GM12878 (cell line): Measurements from ENCODE around the gene FNDC3A. TPM values are rescaled to one million over a fixed set of nuclear protein-coding genes. Genes with fewer than 3 reads are reported as not detected.

ENCODE experiments used
- ATAC-seq: fragments of 200-7000 bp; cut with Tn5 transposase; 3 replicates; pipeline ENCODE4 v1.9.1; 2020; ENCODE audit warnings: mild to moderate bottlenecking, moderate library complexity
- BruUV-seq: library from RNA; stranded (reverse); fragments of 400-500 nt; replicated peaks from 2 replicates; lab custom pipeline; 2021; lab: Mats Ljungman, UMichigan
- CTCF ChIA-PET: fragments of 300-600 bp; sonication (Branson Sonifier 250); formaldehyde crosslinking; extraction: SDS; loops from one replicate; lab custom pipeline; 2021; ENCODE audit warnings: inconsistent platforms; lab: Yijun Ruan, JAX
- POLR2A ChIA-PET: fragments of 350-600 bp; formaldehyde crosslinking; extraction: SDS; loops from one replicate; lab custom pipeline; 2021; ENCODE audit warnings: inconsistent platforms; lab: Charles Lee
- RAD21 ChIA-PET: fragments of 300-600 bp; sonication (Branson Sonifier 250); formaldehyde crosslinking; loops from one replicate; lab custom pipeline; 2023; ENCODE audit warnings: antibody characterized with exemption; ENCODE audit not compliant: unreplicated experiment; lab: Charles Lee
- SMC1A ChIA-PET: fragments of 300-600 bp; sonication (Branson Sonifier 250); formaldehyde crosslinking; loops from one replicate; lab custom pipeline; 2023; ENCODE audit not compliant: unreplicated experiment, uncharacterized antibody; lab: Charles Lee
- DNase-seq: peaks from one replicate; pipeline ENCODE4 v3.0.0-alpha.2; 2011; ENCODE audit warnings: low read depth, low spot score
- FAIRE-seq: peaks from 3 replicates; lab custom pipeline; 2011; peaks lifted over from hg19 to GRCh38; lab: Jason Lieb, UNC
- H2AFZ ChIP-seq: 2 replicates; pipeline ENCODE4 v1.6.0; 2011; ENCODE audit warnings: low read depth, low read length, control low read depth; ENCODE audit not compliant: control insufficient read depth
- H3K27ac ChIP-seq: 2 replicates; pipeline ENCODE4 v1.5.1; 2011; ENCODE audit warnings: control low read depth; ENCODE audit not compliant: control insufficient read depth, insufficient read depth
- H3K27me3 ChIP-seq, 2 experiments: replicated peaks in 1 of 2; 2 replicates each; pipeline versions ENCODE4 v1.6.0 to v1.6.1; 2011; ENCODE audit warnings: low read length in 1 of 2; ENCODE audit not compliant: control insufficient read depth in 2 of 2, insufficient read depth in 2 of 2
- H3K36me3 ChIP-seq, 2 experiments: 2 replicates each; pipeline ENCODE4 v1.5.1; 2011; ENCODE audit warnings: low read length in 1 of 2; ENCODE audit not compliant: control insufficient read depth in 2 of 2, insufficient read depth in 2 of 2
- H3K4me1 ChIP-seq: 2 replicates; pipeline ENCODE4 v1.6.1; 2011; ENCODE audit warnings: mild to moderate bottlenecking, low read length, moderate library complexity, mixed read lengths; ENCODE audit not compliant: control insufficient read depth, insufficient read depth
- H3K4me2 ChIP-seq: 2 replicates; pipeline ENCODE4 v1.6.0; 2011; ENCODE audit warnings: control low read depth; ENCODE audit not compliant: control insufficient read depth, insufficient read depth
- H3K4me3 ChIP-seq: fragments of 200-600 bp; sonication (generic); 2 replicates; pipeline ENCODE4 v1.5.1; 2016
- H3K79me2 ChIP-seq: 2 replicates; pipeline ENCODE4 v1.6.0; 2011; ENCODE audit warnings: low read length; ENCODE audit not compliant: control insufficient read depth, insufficient read depth
- H3K9ac ChIP-seq: 2 replicates; pipeline ENCODE4 v1.8.0; 2011; ENCODE audit warnings: low read length, control low read depth, mixed read lengths; ENCODE audit not compliant: control insufficient read depth, insufficient read depth
- H3K9me3 ChIP-seq: replicated peaks from 3 replicates; pipeline ENCODE4 v1.5.1; 2011; ENCODE audit warnings: mild to moderate bottlenecking, low read length; ENCODE audit not compliant: control insufficient read depth, insufficient read depth
- H4K20me1 ChIP-seq: 2 replicates; pipeline ENCODE4 v1.6.0; 2011; ENCODE audit not compliant: control insufficient read depth, insufficient read depth
- EZH2 ChIP-seq: IDR thresholded peaks from 2 replicates; pipeline ENCODE4 v1.6.1; 2012; ENCODE audit warnings: low read depth, mild to moderate bottlenecking, control low read depth, inconsistent platforms, low read length, borderline replicate concordance; ENCODE audit not compliant: control insufficient read depth
- FOXK2 ChIP-seq: fragments of 450-650 bp; IDR thresholded peaks from 2 replicates; pipeline ENCODE4 v1.6.1; 2017; ENCODE audit warnings: mild to moderate bottlenecking, moderate library complexity
- MTA2 ChIP-seq: fragments of 450-650 bp; IDR thresholded peaks from 2 replicates; pipeline ENCODE4 v1.6.1; 2016; ENCODE audit warnings: low read depth, mild to moderate bottlenecking, moderate library complexity
- MXI1 ChIP-seq: fragments of 150-350 bp; IDR thresholded peaks from 2 replicates; pipeline ENCODE4 v1.6.1; 2011; ENCODE audit warnings: low read depth, mild to moderate bottlenecking, inconsistent platforms, low read length, improper control_type of control experiment
- MYC ChIP-seq: IDR thresholded peaks from 2 replicates; pipeline ENCODE4 v1.6.1; 2011; ENCODE audit warnings: mild to moderate bottlenecking, low read length, moderate library complexity, inconsistent platforms; ENCODE audit not compliant: insufficient read depth, insufficient replicate concordance, insufficient read length, severe bottlenecking
- NFYB ChIP-seq: IDR thresholded peaks from 2 replicates; pipeline ENCODE4 v1.6.1; 2011; ENCODE audit warnings: low read depth, mild to moderate bottlenecking, low read length, improper control_type of control experiment, moderate library complexity; ENCODE audit not compliant: insufficient read depth
- POLR2AphosphoS5 ChIP-seq: IDR thresholded peaks from 2 replicates; pipeline ENCODE4 v1.6.1; 2011; ENCODE audit warnings: mild to moderate bottlenecking, low read length, inconsistent platforms
- PRDM15 ChIP-seq: fragments of 450-650 bp; formaldehyde crosslinking; IDR thresholded peaks from 2 replicates; pipeline ENCODE4 v1.4.0; 2020; ENCODE audit warnings: mild to moderate bottlenecking, moderate library complexity
- RAD21 ChIP-seq: IDR thresholded peaks from 2 replicates; pipeline ENCODE4 v1.6.1; 2011; ENCODE audit warnings: mild to moderate bottlenecking, low read depth, low read length, moderate library complexity; ENCODE audit not compliant: insufficient read depth
- RAD51 ChIP-seq: fragments of 450-650 bp; IDR thresholded peaks from 2 replicates; pipeline ENCODE4 v1.6.1; 2016; ENCODE audit warnings: moderate library complexity, mild to moderate bottlenecking, inconsistent platforms
- SMC3 ChIP-seq: IDR thresholded peaks from 2 replicates; pipeline ENCODE4 v1.6.1; 2011; ENCODE audit warnings: low read length, improper control_type of control experiment, borderline replicate concordance
- TARDBP ChIP-seq: IDR thresholded peaks from 2 replicates; pipeline ENCODE4 v1.6.1; 2016; ENCODE audit warnings: borderline replicate concordance
- TCF12 ChIP-seq: IDR thresholded peaks from 2 replicates; pipeline ENCODE4 v1.6.1; 2011; ENCODE audit warnings: low read depth, mild to moderate bottlenecking, low read length
- ZNF207 ChIP-seq: fragments of 450-650 bp; IDR thresholded peaks from 2 replicates; pipeline ENCODE4 v1.6.1; 2014; ENCODE audit warnings: antibody characterized with exemption, mild to moderate bottlenecking, borderline replicate concordance
- ZZZ3 ChIP-seq: IDR thresholded peaks from 2 replicates; pipeline ENCODE4 v1.6.1; 2011; ENCODE audit warnings: low read depth; ENCODE audit not compliant: control insufficient read depth, insufficient read length
- WGBS: methylation state at CpG from one replicate; pipeline ENCODE4 v1.1.6; 2016; ENCODE audit warnings: low lambda C conversion rate; ENCODE audit not compliant: insufficient replicate concordance, insufficient coverage; ENCODE audit errors: missing lambda C conversion rate; 5-methylcytosine and 5-hydroxymethylcytosine counted together
- in situ Hi-C: fragments of 300-500 bp; cut with MboI; formaldehyde crosslinking; loops from 9 replicates; pipeline ENCODE4 v1.14.3; 2018; ENCODE audit warnings: mixed read lengths
- intact Hi-C: fragments of 100-400 bp; cut with micrococcal nuclease; formaldehyde crosslinking; loops from one replicate; pipeline ENCODE4 v1.14.2; 2022; ENCODE audit not compliant: unreplicated experiment
- polyA plus RNA-seq, 11 experiments: library from polyadenylated mRNA; depleted of rRNA in 4 of 11; unstranded in 6 of 11; stranded (reverse) in 5 of 11; fragments of >200 nt; fragmentation: Nextera tagmentation in 4 of 11; fragmentation: Illumina TruSeq in 1 of 11; extraction: Ambion mirVana in 4 of 11; extraction: Trizol in 1 of 11; gene quantifications; 1 replicate in 1 of 11; 2 replicates in 10 of 11; pipeline versions ENCODE4 v1.2.1 to v1.2.3, GENCODE V29; 2011 to 2016; ENCODE audit warnings: inconsistent platforms in 2 of 11, missing spikeins in 2 of 11, low read depth in 1 of 11
- total RNA-seq, 4 experiments: library from RNA; depleted of rRNA in 3 of 4; stranded (reverse); fragments of >200 nt in 3 of 4; fragmentation: Illumina TruSeq in 1 of 4; extraction: Trizol in 1 of 4; gene quantifications; 2 replicates each; pipeline versions ENCODE4 v1.2.1 to v1.2.3, GENCODE V29; 2013 to 2021
- TF ChIP-seq, protein P1 (sequence below): IDR thresholded peaks from 2 replicates; pipeline ENCODE4 v1.6.1; 2012; ENCODE audit warnings: low read depth, low read length, improper control_type of control experiment
- TF ChIP-seq, protein P2 (sequence below): IDR thresholded peaks from 2 replicates; pipeline ENCODE4 v1.6.1; 2011; ENCODE audit warnings: borderline replicate concordance, low read depth, mild to moderate bottlenecking, moderate library complexity, low read length; ENCODE audit not compliant: insufficient read depth, poor library complexity, severe bottlenecking
- TF ChIP-seq, protein P3 (sequence below): IDR thresholded peaks from 2 replicates; pipeline ENCODE4 v1.6.1; 2012; ENCODE audit warnings: low read depth, low read length, improper control_type of control experiment

FNDC3A gene
- total and polyA plus RNA-seq, 10 of the 15 experiments (the other 5 are each of a cell fraction or from before 2014, with no cell fraction given): 6.3 to 46.4 (median 22.8) TPM

- TF ChIP-seq PRDM15 (CRISPR knock-in tag) (no peak), POLR2AphosphoS5 (no peak), MXI1 (no peak), TARDBP (no peak)
- TF ChIP-seq, protein P1, sequence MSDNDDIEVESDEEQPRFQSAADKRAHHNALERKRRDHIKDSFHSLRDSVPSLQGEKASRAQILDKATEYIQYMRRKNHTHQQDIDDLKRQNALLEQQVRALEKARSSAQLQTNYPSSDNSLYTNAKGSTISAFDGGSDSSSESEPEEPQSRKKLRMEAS: no peak
Measured at GRCh38 chr13:49046002-49046401, 70.3 kb downstream of the FNDC3A start (continued).

DNA sequence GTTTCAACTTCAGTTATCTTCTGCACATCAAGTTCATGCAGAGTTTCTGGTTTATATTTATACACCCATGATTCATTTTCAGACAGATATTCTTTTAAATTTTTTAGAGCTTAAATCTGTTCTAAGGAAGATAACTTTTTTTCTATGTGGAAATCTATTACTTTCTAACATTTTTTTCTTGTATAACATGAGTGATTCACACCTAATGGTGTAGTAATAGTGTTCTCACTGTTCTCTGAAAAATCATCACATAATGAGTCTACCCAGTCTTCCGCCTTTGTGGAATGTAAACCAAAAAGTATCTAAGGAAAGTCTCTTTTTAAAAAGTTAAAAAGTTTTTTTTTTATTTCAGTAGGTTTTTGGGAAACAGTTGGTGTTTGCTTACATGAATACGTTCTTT, 70.8 kb downstream of the FNDC3A start:
- Histone ChIP-seq H3K27ac (no peak overlapping the region), H3K9ac (no peak overlapping the region), H3K4me1 (no peaks in the 10 kb centered on the region), H3K9me3 (no peaks in the 10 kb centered on the region; the same call in 1 of the 3 replicates), H3K79me2 (no peaks in the 10 kb centered on the region; the same call in 1 of the 2 replicates), H4K20me1 (no peaks in the 10 kb centered on the region), H3K27me3 (no peaks in the 10 kb centered on the region), H2AFZ (no peak overlapping the region), H3K36me3 (no peaks in the 10 kb centered on the region; a peak in 2 of 4 replicates), H3K4me3 (no peak overlapping the region), H3K4me2 (no peak overlapping the region)
- no peak for ATAC-seq
- RAD21 ChIA-PET: no interaction called here
- FAIRE-seq: no peak
- WGBS: 93% methylated on average over 2 of the region's 2 CpGs
- in situ Hi-C loops (no loop called here), intact Hi-C loops (no loop called here)
- POLR2A ChIA-PET: no interaction called here
- BruUV-seq: no TSS peak
- CTCF ChIA-PET: interaction anchor here (3.3 kb wide), 1 partner anchor 11 kb away, joined by 10 read pairs; no protein-coding TSS in a partner anchor
- DNase-seq: no peak
- SMC1A ChIA-PET: no interaction called here
- no peak for TF ChIP-seq RAD51
- TF ChIP-seq SMC3: no peak
- no peak for TF ChIP-seq ZNF207
- no peak for TF ChIP-seq RAD21
- TF ChIP-seq EZH2: no peak
- TF ChIP-seq ZZZ3: no peak
- no peak for TF ChIP-seq NFYB
- TF ChIP-seq, protein P2, sequence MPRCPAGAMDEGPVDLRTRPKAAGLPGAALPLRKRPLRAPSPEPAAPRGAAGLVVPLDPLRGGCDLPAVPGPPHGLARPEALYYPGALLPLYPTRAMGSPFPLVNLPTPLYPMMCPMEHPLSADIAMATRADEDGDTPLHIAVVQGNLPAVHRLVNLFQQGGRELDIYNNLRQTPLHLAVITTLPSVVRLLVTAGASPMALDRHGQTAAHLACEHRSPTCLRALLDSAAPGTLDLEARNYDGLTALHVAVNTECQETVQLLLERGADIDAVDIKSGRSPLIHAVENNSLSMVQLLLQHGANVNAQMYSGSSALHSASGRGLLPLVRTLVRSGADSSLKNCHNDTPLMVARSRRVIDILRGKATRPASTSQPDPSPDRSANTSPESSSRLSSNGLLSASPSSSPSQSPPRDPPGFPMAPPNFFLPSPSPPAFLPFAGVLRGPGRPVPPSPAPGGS: no peak
- no peak for TF ChIP-seq TCF12
- TF ChIP-seq, protein P3, sequence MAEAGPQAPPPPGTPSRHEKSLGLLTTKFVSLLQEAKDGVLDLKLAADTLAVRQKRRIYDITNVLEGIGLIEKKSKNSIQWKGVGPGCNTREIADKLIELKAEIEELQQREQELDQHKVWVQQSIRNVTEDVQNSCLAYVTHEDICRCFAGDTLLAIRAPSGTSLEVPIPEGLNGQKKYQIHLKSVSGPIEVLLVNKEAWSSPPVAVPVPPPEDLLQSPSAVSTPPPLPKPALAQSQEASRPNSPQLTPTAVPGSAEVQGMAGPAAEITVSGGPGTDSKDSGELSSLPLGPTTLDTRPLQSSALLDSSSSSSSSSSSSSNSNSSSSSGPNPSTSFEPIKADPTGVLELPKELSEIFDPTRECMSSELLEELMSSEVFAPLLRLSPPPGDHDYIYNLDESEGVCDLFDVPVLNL: no peak
- TF ChIP-seq MTA2: no peak
- no peak for TF ChIP-seq FOXK2
- no peak for TF ChIP-seq MYC
